WTC11 (cell line): ENCODE measurements around the gene SLC2A1. TPM values are rescaled to one million over a fixed set of nuclear protein-coding genes. Genes with fewer than 3 reads are reported as not detected.
A peak's percentile ranks its signal among the peaks of the same experiment; 100 is the strongest.

Source experiments
- ATAC-seq: fragments of 200-7000 bp; cut with Tn5 transposase; 2 replicates; pipeline ENCODE4 v1.10.0; 2021; ENCODE audit warnings: mild to moderate bottlenecking, moderate library complexity
- CTCF ChIA-PET: fragments of 300-600 bp; sonication (Branson Sonifier 250); formaldehyde crosslinking; loops from one replicate; lab custom pipeline; 2021; ENCODE audit warnings: antibody characterized with exemption; lab: Charles Lee
- POLR2A ChIA-PET: fragments of 350-600 bp; sonication (Branson Sonifier 250); formaldehyde crosslinking; loops from one replicate; lab custom pipeline; 2021; ENCODE audit warnings: antibody characterized with exemption; lab: Charles Lee
- DNase-seq: peaks from one replicate; pipeline ENCODE4 v3.0.0; 2021; ENCODE audit warnings: low spot score
- H3K27ac Mint-ChIP-seq: 2 replicates; pipeline ENCODE4 v1.8.0; 2021; ENCODE audit warnings: mixed read lengths
- H3K27me3 Mint-ChIP-seq: 2 replicates; pipeline ENCODE4 v1.8.0; 2021; ENCODE audit warnings: low read depth, mild to moderate bottlenecking, moderate library complexity, mixed read lengths
- H3K36me3 Mint-ChIP-seq: 2 replicates; pipeline ENCODE4 v1.8.0; 2021; ENCODE audit warnings: mixed read lengths
- H3K4me1 Mint-ChIP-seq: 2 replicates; pipeline ENCODE4 v1.8.0; 2022; ENCODE audit warnings: mixed read lengths
- H3K4me3 Mint-ChIP-seq: 2 replicates; pipeline ENCODE4 v1.8.0; 2021; ENCODE audit warnings: mild to moderate bottlenecking, moderate library complexity, mixed read lengths
- H3K9me3 Mint-ChIP-seq: 2 replicates; pipeline ENCODE4 v1.8.0; 2021; ENCODE audit warnings: mixed read lengths
- CBFB ChIP-seq: sonication (generic); formaldehyde crosslinking; IDR thresholded peaks from 2 replicates; pipeline ENCODE4 v1.8.1; 2022; ENCODE audit warnings: mild to moderate bottlenecking, low read depth, missing genetic modification reagents
- ETV6 ChIP-seq: sonication (generic); formaldehyde crosslinking; IDR thresholded peaks from 2 replicates; pipeline ENCODE4 v1.8.1; 2022; ENCODE audit warnings: mild to moderate bottlenecking, missing genetic modification reagents
- NFE2L1 ChIP-seq: sonication (generic); formaldehyde crosslinking; IDR thresholded peaks from 2 replicates; pipeline ENCODE4 v1.8.1; 2023; ENCODE audit warnings: missing genetic modification reagents
- PRRX2 ChIP-seq: fragments of 250-450 bp; sonication (Bioruptor Pico); IDR thresholded peaks from 2 replicates; pipeline ENCODE4 v1.8.0; 2021; ENCODE audit warnings: mild to moderate bottlenecking
- total RNA-seq: library from RNA; stranded (reverse); gene quantifications from 3 replicates; pipeline ENCODE4 v1.2.3, GENCODE V29; 2021
- TF ChIP-seq, protein P1 (sequence below): sonication (generic); formaldehyde crosslinking; IDR thresholded peaks from 2 replicates; pipeline ENCODE4 v1.8.1; 2023; ENCODE audit warnings: mild to moderate bottlenecking, missing genetic modification reagents
- TF ChIP-seq, protein P2 (sequence below): sonication (generic); formaldehyde crosslinking; IDR thresholded peaks from 2 replicates; pipeline ENCODE4 v1.8.1; 2023; ENCODE audit warnings: mild to moderate bottlenecking, moderate library complexity, missing genetic modification reagents
- TF ChIP-seq, protein P3 (sequence below): sonication (generic); formaldehyde crosslinking; IDR thresholded peaks from 2 replicates; pipeline ENCODE4 v1.8.1; 2022; ENCODE audit warnings: missing genetic modification reagents, borderline replicate concordance
- TF ChIP-seq, protein P4 (sequence below): fragments of 250-450 bp; sonication (Bioruptor Pico); IDR thresholded peaks from 2 replicates; pipeline ENCODE4 v1.9.0; 2021; ENCODE audit warnings: mild to moderate bottlenecking, borderline replicate concordance
- TF ChIP-seq, protein P5 (sequence below): fragments of 250-450 bp; sonication (Bioruptor Pico); IDR thresholded peaks from 2 replicates; pipeline ENCODE4 v1.9.0; 2021; ENCODE audit warnings: mild to moderate bottlenecking

SLC2A1 gene
- total RNA-seq, 1 experiment from 2014 or later: 215 TPM

DNA sequence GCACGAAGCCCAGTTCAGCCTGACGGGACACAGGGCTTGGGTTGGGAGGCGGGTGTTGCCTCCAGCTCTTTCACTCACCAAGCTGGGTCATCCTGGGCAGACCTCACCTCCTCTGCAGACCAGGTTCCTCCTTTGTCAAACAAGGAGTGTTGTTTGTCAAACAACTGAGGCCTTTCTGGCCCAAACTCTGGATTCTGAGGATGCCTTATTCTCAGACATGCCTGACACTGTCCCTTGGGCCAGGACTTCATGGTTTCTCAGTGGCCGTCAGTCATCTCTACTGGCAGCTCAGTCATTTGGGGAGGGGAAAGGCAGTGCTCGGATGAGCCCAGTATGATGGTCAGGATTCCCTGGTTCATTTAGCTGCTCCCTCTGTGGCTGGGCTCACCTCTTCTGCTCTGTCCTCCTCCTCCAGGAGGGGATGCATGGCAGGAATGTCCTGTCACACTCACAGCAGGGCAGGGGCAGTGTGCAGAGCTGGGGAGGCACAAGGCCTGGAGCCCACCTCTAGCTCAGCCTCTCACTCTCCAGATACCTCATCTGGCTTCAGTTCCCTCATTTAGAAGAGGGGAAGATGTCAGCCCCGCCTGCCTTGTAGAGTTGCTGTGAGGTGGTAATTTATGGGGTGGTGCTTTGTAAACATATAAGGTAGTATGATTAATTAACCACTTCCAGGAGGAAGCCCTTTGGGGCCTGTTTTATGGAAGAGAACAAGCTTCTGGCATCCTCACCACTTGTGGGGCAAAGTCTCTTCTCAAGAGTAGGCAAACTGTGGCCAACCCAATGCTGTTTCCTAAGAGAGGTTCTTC is 20.6 kb downstream of the SLC2A1 start:
- Mint-ChIP-seq H3K27me3 (no peaks in the 10 kb centered on the region), H3K4me1 (peaks cover 90% of the 10 kb centered on the region), H3K4me3 (no peak overlapping the region), H3K36me3 (peaks cover 88% of the 10 kb centered on the region), H3K27ac (peak overlapping the region; percentile 95), H3K9me3 (no peaks in the 10 kb centered on the region)
- TF ChIP-seq, protein P1, sequence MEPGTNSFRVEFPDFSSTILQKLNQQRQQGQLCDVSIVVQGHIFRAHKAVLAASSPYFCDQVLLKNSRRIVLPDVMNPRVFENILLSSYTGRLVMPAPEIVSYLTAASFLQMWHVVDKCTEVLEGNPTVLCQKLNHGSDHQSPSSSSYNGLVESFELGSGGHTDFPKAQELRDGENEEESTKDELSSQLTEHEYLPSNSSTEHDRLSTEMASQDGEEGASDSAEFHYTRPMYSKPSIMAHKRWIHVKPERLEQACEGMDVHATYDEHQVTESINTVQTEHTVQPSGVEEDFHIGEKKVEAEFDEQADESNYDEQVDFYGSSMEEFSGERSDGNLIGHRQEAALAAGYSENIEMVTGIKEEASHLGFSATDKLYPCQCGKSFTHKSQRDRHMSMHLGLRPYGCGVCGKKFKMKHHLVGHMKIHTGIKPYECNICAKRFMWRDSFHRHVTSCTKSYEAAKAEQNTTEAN (CRISPR knock-in tag): no peak
- TF ChIP-seq, protein P2, sequence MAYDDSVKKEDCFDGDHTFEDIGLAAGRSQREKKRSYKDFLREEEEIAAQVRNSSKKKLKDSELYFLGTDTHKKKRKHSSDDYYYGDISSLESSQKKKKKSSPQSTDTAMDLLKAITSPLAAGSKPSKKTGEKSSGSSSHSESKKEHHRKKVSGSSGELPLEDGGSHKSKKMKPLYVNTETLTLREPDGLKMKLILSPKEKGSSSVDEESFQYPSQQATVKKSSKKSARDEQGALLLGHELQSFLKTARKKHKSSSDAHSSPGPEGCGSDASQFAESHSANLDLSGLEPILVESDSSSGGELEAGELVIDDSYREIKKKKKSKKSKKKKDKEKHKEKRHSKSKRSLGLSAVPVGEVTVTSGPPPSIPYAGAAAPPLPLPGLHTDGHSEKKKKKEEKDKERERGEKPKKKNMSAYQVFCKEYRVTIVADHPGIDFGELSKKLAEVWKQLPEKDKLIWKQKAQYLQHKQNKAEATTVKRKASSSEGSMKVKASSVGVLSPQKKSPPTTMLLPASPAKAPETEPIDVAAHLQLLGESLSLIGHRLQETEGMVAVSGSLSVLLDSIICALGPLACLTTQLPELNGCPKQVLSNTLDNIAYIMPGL (CRISPR knock-in tag): no peak
- TF ChIP-seq CBFB (no peak), NFE2L1 (CRISPR knock-in tag) (no peak), PRRX2 (CRISPR knock-in tag) (no peak)
- TF ChIP-seq, protein P3, sequence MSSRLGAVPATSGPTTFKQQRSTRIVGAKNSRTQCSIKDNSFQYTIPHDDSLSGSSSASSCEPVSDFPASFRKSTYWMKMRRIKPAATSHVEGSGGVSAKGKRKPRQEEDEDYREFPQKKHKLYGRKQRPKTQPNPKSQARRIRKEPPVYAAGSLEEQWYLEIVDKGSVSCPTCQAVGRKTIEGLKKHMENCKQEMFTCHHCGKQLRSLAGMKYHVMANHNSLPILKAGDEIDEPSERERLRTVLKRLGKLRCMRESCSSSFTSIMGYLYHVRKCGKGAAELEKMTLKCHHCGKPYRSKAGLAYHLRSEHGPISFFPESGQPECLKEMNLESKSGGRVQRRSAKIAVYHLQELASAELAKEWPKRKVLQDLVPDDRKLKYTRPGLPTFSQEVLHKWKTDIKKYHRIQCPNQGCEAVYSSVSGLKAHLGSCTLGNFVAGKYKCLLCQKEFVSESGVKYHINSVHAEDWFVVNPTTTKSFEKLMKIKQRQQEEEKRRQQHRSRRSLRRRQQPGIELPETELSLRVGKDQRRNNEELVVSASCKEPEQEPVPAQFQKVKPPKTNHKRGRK (CRISPR knock-in tag): no peak
- ATAC-seq (no peak), DNase-seq (no peak)
- ChIA-PET CTCF (interaction anchor here (1.7 to 4.8 kb wide), 2 partner anchors 15 to 135 kb away, joined by 5 to 33 read pairs; no protein-coding TSS in a partner anchor), POLR2A (interaction anchor here (0.8 to 1.8 kb wide), 2 partner anchors 14 to 15 kb away, joined by 3 to 4 read pairs; no protein-coding TSS in a partner anchor)

DNA sequence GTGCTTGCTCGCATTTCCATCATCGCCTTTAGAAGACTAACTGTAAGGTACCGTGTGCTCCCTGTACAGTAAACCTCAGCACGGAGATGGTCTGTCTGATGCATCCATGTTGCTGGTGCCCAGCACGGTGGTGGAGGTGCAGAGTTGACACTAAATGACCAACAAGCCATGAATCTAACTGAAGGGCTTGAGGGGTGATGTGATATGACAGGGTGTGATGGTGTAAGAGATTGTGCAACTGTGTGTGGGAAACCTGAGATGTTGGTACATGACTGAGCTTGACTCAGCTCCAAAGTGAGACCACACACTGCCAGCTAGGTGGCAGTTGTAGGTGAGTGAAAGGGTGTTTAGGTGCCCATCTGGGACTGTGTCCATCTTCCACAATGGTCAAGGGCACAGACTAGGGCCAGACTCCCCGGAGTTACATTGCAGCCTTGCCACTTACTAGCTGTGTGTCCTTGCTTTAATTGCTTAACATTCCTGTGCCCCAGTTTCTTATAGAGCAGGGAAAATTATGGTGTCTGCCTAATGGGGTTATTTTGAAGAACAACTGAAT is 21.4 kb downstream of the SLC2A1 start:
- DNase-seq: no peak
- Mint-ChIP-seq H3K4me1 (peaks cover 90% of the 10 kb centered on the region), H3K27me3 (no peaks in the 10 kb centered on the region), H3K4me3 (peak overlapping the region; percentile 15; the same call in 1 of the 2 replicates), H3K9me3 (no peaks in the 10 kb centered on the region), H3K36me3 (peaks cover 85% of the 10 kb centered on the region), H3K27ac (peak overlapping the region; percentile 95)
- ChIA-PET CTCF (interaction anchor here (1.7 to 4.8 kb wide), 2 partner anchors 14 to 136 kb away, joined by 5 to 33 read pairs; no protein-coding TSS in a partner anchor), POLR2A (interaction anchor here (1.8 to 2.0 kb wide), 2 partner anchors 10 to 13 kb away, joined by 4 to 7 read pairs; no protein-coding TSS in a partner anchor)
- TF ChIP-seq ETV6 (CRISPR knock-in tag): no peak
- TF ChIP-seq, protein P4, sequence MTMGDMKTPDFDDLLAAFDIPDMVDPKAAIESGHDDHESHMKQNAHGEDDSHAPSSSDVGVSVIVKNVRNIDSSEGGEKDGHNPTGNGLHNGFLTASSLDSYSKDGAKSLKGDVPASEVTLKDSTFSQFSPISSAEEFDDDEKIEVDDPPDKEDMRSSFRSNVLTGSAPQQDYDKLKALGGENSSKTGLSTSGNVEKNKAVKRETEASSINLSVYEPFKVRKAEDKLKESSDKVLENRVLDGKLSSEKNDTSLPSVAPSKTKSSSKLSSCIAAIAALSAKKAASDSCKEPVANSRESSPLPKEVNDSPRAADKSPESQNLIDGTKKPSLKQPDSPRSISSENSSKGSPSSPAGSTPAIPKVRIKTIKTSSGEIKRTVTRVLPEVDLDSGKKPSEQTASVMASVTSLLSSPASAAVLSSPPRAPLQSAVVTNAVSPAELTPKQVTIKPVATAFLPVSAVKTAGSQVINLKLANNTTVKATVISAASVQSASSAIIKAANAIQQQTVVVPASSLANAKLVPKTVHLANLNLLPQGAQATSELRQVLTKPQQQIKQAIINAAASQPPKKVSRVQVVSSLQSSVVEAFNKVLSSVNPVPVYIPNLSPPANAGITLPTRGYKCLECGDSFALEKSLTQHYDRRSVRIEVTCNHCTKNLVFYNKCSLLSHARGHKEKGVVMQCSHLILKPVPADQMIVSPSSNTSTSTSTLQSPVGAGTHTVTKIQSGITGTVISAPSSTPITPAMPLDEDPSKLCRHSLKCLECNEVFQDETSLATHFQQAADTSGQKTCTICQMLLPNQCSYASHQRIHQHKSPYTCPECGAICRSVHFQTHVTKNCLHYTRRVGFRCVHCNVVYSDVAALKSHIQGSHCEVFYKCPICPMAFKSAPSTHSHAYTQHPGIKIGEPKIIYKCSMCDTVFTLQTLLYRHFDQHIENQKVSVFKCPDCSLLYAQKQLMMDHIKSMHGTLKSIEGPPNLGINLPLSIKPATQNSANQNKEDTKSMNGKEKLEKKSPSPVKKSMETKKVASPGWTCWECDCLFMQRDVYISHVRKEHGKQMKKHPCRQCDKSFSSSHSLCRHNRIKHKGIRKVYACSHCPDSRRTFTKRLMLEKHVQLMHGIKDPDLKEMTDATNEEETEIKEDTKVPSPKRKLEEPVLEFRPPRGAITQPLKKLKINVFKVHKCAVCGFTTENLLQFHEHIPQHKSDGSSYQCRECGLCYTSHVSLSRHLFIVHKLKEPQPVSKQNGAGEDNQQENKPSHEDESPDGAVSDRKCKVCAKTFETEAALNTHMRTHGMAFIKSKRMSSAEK (CRISPR knock-in tag): no peak
- TF ChIP-seq, protein P5, sequence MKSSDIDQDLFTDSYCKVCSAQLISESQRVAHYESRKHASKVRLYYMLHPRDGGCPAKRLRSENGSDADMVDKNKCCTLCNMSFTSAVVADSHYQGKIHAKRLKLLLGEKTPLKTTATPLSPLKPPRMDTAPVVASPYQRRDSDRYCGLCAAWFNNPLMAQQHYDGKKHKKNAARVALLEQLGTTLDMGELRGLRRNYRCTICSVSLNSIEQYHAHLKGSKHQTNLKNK (CRISPR knock-in tag): peak; percentile 52; the same call in 1 of the 2 replicates
- no peak for ATAC-seq
